Raji (cell line): ENCODE data around the gene RAB8A.
A peak's percentile ranks its signal among the peaks of the same experiment; 100 is the strongest.

Experiments
- POLR2A ChIP-seq: IDR thresholded peaks from 2 replicates; pipeline ENCODE4 v1.6.1; 2011; ENCODE audit warnings: low read depth, low read length, control low read depth; ENCODE audit not compliant: insufficient read depth

The RAB8A gene

GRCh38 chr19:16094360-16095070 is 17.2 kb upstream of the RAB8A start:
- TF ChIP-seq POLR2A = no peak

GRCh38 chr19:16095071-16095571 is 16.6 kb upstream of the RAB8A start:
- no peak for TF ChIP-seq POLR2A

GRCh38 chr19:16096280-16096855 is 15.3 kb upstream of the RAB8A start:
- no peak for TF ChIP-seq POLR2A

- TF ChIP-seq POLR2A = no peak
These were observed 13.3 kb upstream of the RAB8A start for GRCh38 chr19:16098416-16098768.

- no peak for TF ChIP-seq POLR2A
These were observed 12.9 kb upstream of the RAB8A start for GRCh38 chr19:16098821-16099220.

- TF ChIP-seq POLR2A = no peak
These were observed 11.2 kb upstream of the RAB8A start for GRCh38 chr19:16100524-16100923.

GRCh38 chr19:16104722-16105121 is 7.0 kb upstream of the RAB8A start:
- TF ChIP-seq POLR2A = no peak

GRCh38 chr19:16106121-16106520 is 5.6 kb upstream of the RAB8A start:
- TF ChIP-seq POLR2A = no peak

- peak; percentile 71 for TF ChIP-seq POLR2A
These were observed 442 bp downstream of the RAB8A start for GRCh38 chr19:16111909-16112752.

GRCh38 chr19:16112778-16113177 is 1.1 kb downstream of the RAB8A start:
- no peak for TF ChIP-seq POLR2A

- no peak for TF ChIP-seq POLR2A
These were observed 2.0 kb downstream of the RAB8A start for GRCh38 chr19:16113727-16114126.

- no peak for TF ChIP-seq POLR2A
These were observed 3.8 kb downstream of the RAB8A start for GRCh38 chr19:16115301-16116039.

GRCh38 chr19:16116067-16116466 is 4.4 kb downstream of the RAB8A start:
- no peak for TF ChIP-seq POLR2A

- no peak for TF ChIP-seq POLR2A
These were observed 5.9 kb downstream of the RAB8A start for GRCh38 chr19:16117594-16118033.

GRCh38 chr19:16118489-16119033 is 6.9 kb downstream of the RAB8A start:
- TF ChIP-seq POLR2A = peak; percentile 38; the same call in 1 of the 2 replicates
